Mesenchymal stem cell (in vitro differentiated cells and primary cell): Measurements from ENCODE around the gene TMEM45A.

ENCODE experiments used
- DNase-seq: peaks from one replicate; pipeline ENCODE4 v3.0.0-alpha.2; 2013
- H2AFZ ChIP-seq: one replicate; pipeline ENCODE4 v1.6.1; 2013; ENCODE audit warnings: low read depth, mild to moderate bottlenecking, control low read depth, inconsistent platforms, low read length, moderate library complexity
- H2AK5ac ChIP-seq: 2 replicates; pipeline ENCODE4 v1.6.1; 2013; ENCODE audit warnings: low read length, moderate library complexity, mild to moderate bottlenecking, inconsistent platforms; ENCODE audit not compliant: severe bottlenecking
- H2BK120ac ChIP-seq: one replicate; pipeline ENCODE4 v1.6.1; 2013; ENCODE audit warnings: low read depth, mild to moderate bottlenecking, inconsistent platforms, low read length, moderate library complexity
- H2BK12ac ChIP-seq, 2 experiments: one replicate each; pipeline ENCODE4 v1.6.1; 2013; ENCODE audit warnings: inconsistent platforms in 2 of 2, low read length in 2 of 2, mild to moderate bottlenecking in 2 of 2, moderate library complexity in 2 of 2, control low read depth in 1 of 2
- H2BK15ac ChIP-seq: one replicate; pipeline ENCODE4 v1.6.1; 2013; ENCODE audit warnings: mild to moderate bottlenecking, low read depth, inconsistent platforms; ENCODE audit not compliant: poor library complexity, severe bottlenecking
- H2BK5ac ChIP-seq: 2 replicates; pipeline ENCODE4 v1.6.1; 2013; ENCODE audit warnings: low read depth, mild to moderate bottlenecking, low read length, control low read depth, inconsistent platforms; ENCODE audit not compliant: poor library complexity, severe bottlenecking
- H3K14ac ChIP-seq, 2 experiments: one replicate each; pipeline ENCODE4 v1.6.1; 2013; ENCODE audit warnings: inconsistent platforms in 2 of 2, low read length in 2 of 2, control low read depth in 1 of 2, mild to moderate bottlenecking in 1 of 2, moderate library complexity in 1 of 2
- H3K18ac ChIP-seq, 2 experiments: one replicate each; pipeline ENCODE4 v1.6.1; 2013; ENCODE audit warnings: inconsistent platforms in 2 of 2, low read length in 2 of 2, control low read depth in 1 of 2, low read depth in 1 of 2, mild to moderate bottlenecking in 1 of 2
- H3K23ac ChIP-seq, 2 experiments: one replicate each; pipeline ENCODE4 v1.6.1; 2013; ENCODE audit warnings: inconsistent platforms in 2 of 2, low read length in 2 of 2, mild to moderate bottlenecking in 2 of 2, moderate library complexity in 2 of 2, control low read depth in 1 of 2
- H3K27ac ChIP-seq: 2 replicates; pipeline ENCODE4 v1.5.1; 2013; ENCODE audit warnings: mild to moderate bottlenecking, moderate library complexity, low read length, control low read depth, inconsistent platforms; ENCODE audit not compliant: poor library complexity, severe bottlenecking
- H3K27me3 ChIP-seq, 2 experiments: 2 replicates each; pipeline versions ENCODE4 v1.6.1 to v1.7.0; 2013; ENCODE audit warnings: low read length in 2 of 2, mild to moderate bottlenecking in 2 of 2, moderate library complexity in 2 of 2, control low read depth in 1 of 2, inconsistent platforms in 1 of 2; ENCODE audit not compliant: control insufficient read depth in 1 of 2, insufficient read depth in 1 of 2
- H3K36me3 ChIP-seq, 2 experiments: 2 replicates each; pipeline versions ENCODE4 v1.6.1 to v1.7.0; 2013; ENCODE audit warnings: low read length in 2 of 2, control low read depth in 1 of 2, inconsistent platforms in 1 of 2, low read depth in 1 of 2, mild to moderate bottlenecking in 1 of 2; ENCODE audit not compliant: insufficient read depth in 2 of 2, control insufficient read depth in 1 of 2
- H3K4ac ChIP-seq, 2 experiments: one replicate each; pipeline ENCODE4 v1.6.1; 2013; ENCODE audit warnings: inconsistent platforms in 2 of 2, low read length in 2 of 2, mild to moderate bottlenecking in 2 of 2, moderate library complexity in 2 of 2, control low read depth in 1 of 2, low read depth in 1 of 2
- H3K4me1 ChIP-seq: 2 replicates; pipeline ENCODE4 v1.6.1; 2013; ENCODE audit warnings: low read depth, low read length, control low read depth; ENCODE audit not compliant: control insufficient read depth, insufficient read depth
- H3K4me2 ChIP-seq: 2 replicates; pipeline ENCODE4 v1.6.1; 2013; ENCODE audit warnings: low read length, mild to moderate bottlenecking, inconsistent platforms; ENCODE audit not compliant: poor library complexity, severe bottlenecking
- H3K4me3 ChIP-seq, 2 experiments: 2 replicates each; pipeline versions ENCODE4 v1.5.1 to v1.7.0; 2013; ENCODE audit warnings: low read length in 2 of 2, mild to moderate bottlenecking in 2 of 2, control low read depth in 1 of 2, low read depth in 1 of 2; ENCODE audit not compliant: insufficient read depth in 1 of 2
- H3K79me1 ChIP-seq: replicated peaks from 2 replicates; pipeline ENCODE4 v1.6.1; 2013; ENCODE audit warnings: mild to moderate bottlenecking, control low read depth, low read length, inconsistent platforms; ENCODE audit not compliant: poor library complexity, severe bottlenecking
- H3K9ac ChIP-seq: 2 replicates; pipeline ENCODE4 v1.7.0; 2013; ENCODE audit warnings: mild to moderate bottlenecking, low read length, moderate library complexity
- H3K9me3 ChIP-seq: 2 replicates; pipeline ENCODE4 v1.7.0; 2013; ENCODE audit warnings: mild to moderate bottlenecking, low read length; ENCODE audit not compliant: control insufficient read depth
- H4K8ac ChIP-seq: one replicate; pipeline ENCODE4 v1.6.1; 2013; ENCODE audit warnings: inconsistent platforms, mild to moderate bottlenecking, low read length, moderate library complexity
- H4K91ac ChIP-seq: one replicate; pipeline ENCODE4 v1.6.1; 2013; ENCODE audit warnings: mild to moderate bottlenecking, low read length, inconsistent platforms

The TMEM45A gene

GRCh38 chr3:100621251-100621650 is 128.8 kb downstream of the TMEM45A start:
- H3K23ac ChIP-seq = no peak overlapping the region
- H2BK15ac ChIP-seq = no peak overlapping the region
- H3K18ac ChIP-seq = no peak overlapping the region

More at GRCh38 chr3:100621251-100621650, 128.8 kb downstream of the TMEM45A start:
- Histone ChIP-seq H3K14ac (no peak overlapping the region), H2AFZ (no peak overlapping the region), H4K91ac (no peak overlapping the region), H3K27ac (no peak overlapping the region), H3K4me3 (no peak overlapping the region), H2BK120ac (no peak overlapping the region), H3K4me1 (no peaks in the 10 kb centered on the region), H2BK12ac (no peak overlapping the region), H3K4ac (no peak overlapping the region), H3K9me3 (no peaks in the 10 kb centered on the region), H2AK5ac (no peak overlapping the region), H2BK5ac (no peak overlapping the region), H3K27me3 (peaks cover 0 to 3% of the 10 kb centered on the region in 2 experiments), H3K36me3 (no peaks in the 10 kb centered on the region), H3K79me1 (no peaks in the 10 kb centered on the region), H4K8ac (no peak overlapping the region), H3K9ac (no peak overlapping the region), H3K4me2 (no peak overlapping the region)
- DNase-seq = no peak
